HCEC 1CT (cell line): ENCODE measurements around the gene SBF2.
"Not testable (repeated sequence)": the region's sequence is repeated elsewhere in the genome, so short reads cannot be mapped to it uniquely, and the experiment has no call there.

Source experiments
- DNase-seq: peaks from one replicate; pipeline ENCODE4 v3.0.0-alpha.2; 2017

The SBF2 gene

GRCh38 chr11:10162222-10162621, 131.8 kb downstream of the SBF2 start:
- no peak for DNase-seq

- no peak for DNase-seq
Observed at GRCh38 chr11:10160350-10160749, 133.7 kb downstream of the SBF2 start.

- peak; percentile 79 for DNase-seq
Observed at GRCh38 chr11:10158461-10158860, 135.6 kb downstream of the SBF2 start.

- no peak for DNase-seq
Observed at GRCh38 chr11:10155793-10156490, 138.1 kb downstream of the SBF2 start.

GRCh38 chr11:10150800-10151199, 143.2 kb downstream of the SBF2 start:
- no peak for DNase-seq

- no peak for DNase-seq
Observed at GRCh38 chr11:10149553-10149952, 144.5 kb downstream of the SBF2 start.

- no peak for DNase-seq
Observed at GRCh38 chr11:10147195-10147594, 146.8 kb downstream of the SBF2 start.

- no peak for DNase-seq
Observed at GRCh38 chr11:10144954-10145353, 149.1 kb downstream of the SBF2 start.

GRCh38 chr11:10139656-10140055, 154.4 kb downstream of the SBF2 start:
- peak; percentile 79 for DNase-seq

GRCh38 chr11:10139143-10139542, 154.9 kb downstream of the SBF2 start:
- DNase-seq, result no peak

- DNase-seq, result no peak
Observed at GRCh38 chr11:10134975-10135481, 159.0 kb downstream of the SBF2 start.

GRCh38 chr11:10134226-10134625, 159.8 kb downstream of the SBF2 start:
- DNase-seq, result not testable (repeated sequence)

- not testable (repeated sequence) for DNase-seq
Observed at GRCh38 chr11:10133251-10133650, 160.8 kb downstream of the SBF2 start.

GRCh38 chr11:10130875-10131274, 163.1 kb downstream of the SBF2 start:
- DNase-seq, result no peak

GRCh38 chr11:10129184-10129583, 164.8 kb downstream of the SBF2 start:
- not testable (repeated sequence) for DNase-seq

- DNase-seq, result peak; percentile 18
Observed at GRCh38 chr11:10125522-10126133, 168.4 kb downstream of the SBF2 start.

GRCh38 chr11:10122326-10123197, 171.5 kb downstream of the SBF2 start:
- DNase-seq, result peak; percentile 44

GRCh38 chr11:10118865-10119264, 175.2 kb downstream of the SBF2 start:
- DNase-seq, result no peak

GRCh38 chr11:10117709-10118351, 176.2 kb downstream of the SBF2 start:
- DNase-seq, result peak; percentile 76

GRCh38 chr11:10116588-10116987, 177.4 kb downstream of the SBF2 start:
- DNase-seq, result peak; percentile 21

- DNase-seq, result no peak
Observed at GRCh38 chr11:10114593-10115404, 179.2 kb downstream of the SBF2 start.

- no peak for DNase-seq
Observed at GRCh38 chr11:10113852-10114251, 180.2 kb downstream of the SBF2 start.
